Measurements from ENCODE around the gene KMT2C.
"Not testable (repeated sequence)": the region's sequence is repeated elsewhere in the genome, so short reads cannot be mapped to it uniquely, and the experiment has no call there.

KMT2C gene

GRCh38 chr7:152476551-152476950 is 40.7 kb upstream of the KMT2C start:
- TF ChIP-seq CTCF (IDR thresholded peaks at IDR 0.05; ENCODE audit: low read depth, low read length), result no peak

GRCh38 chr7:152471023-152471620 is 35.3 kb upstream of the KMT2C start:
- H3K27ac ChIP-seq; H3K4me3 ChIP-seq (ENCODE audit: low read depth, low read length); H3K27me3 ChIP-seq (ENCODE audit: insufficient read depth, low read depth, severe bottlenecking); H3K36me3 ChIP-seq; DNase-seq: not testable (repeated sequence)
- peaks cover 19% of the 10 kb centered on the region for H3K9me3 ChIP-seq (ENCODE audit: severe bottlenecking)

More at GRCh38 chr7:152476551-152476950, 40.7 kb upstream of the KMT2C start:
- no peaks in the 10 kb centered on the region for H3K27me3 ChIP-seq (ENCODE audit: insufficient read depth, low read depth, severe bottlenecking)
- H3K36me3 ChIP-seq, result no peaks in the 10 kb centered on the region
- H3K9me3 ChIP-seq (ENCODE audit: severe bottlenecking), result peaks cover 8% of the 10 kb centered on the region
- no peak overlapping the region for H3K4me3 ChIP-seq (ENCODE audit: low read depth, low read length)
- DNase-seq, result no peak
- no peak overlapping the region for H3K27ac ChIP-seq

- H3K36me3 ChIP-seq; H3K27ac ChIP-seq; DNase-seq; H3K27me3 ChIP-seq (ENCODE audit: insufficient read depth, low read depth, severe bottlenecking); H3K4me3 ChIP-seq (ENCODE audit: low read depth, low read length): not testable (repeated sequence)
- H3K9me3 ChIP-seq (ENCODE audit: severe bottlenecking), result peaks cover 19% of the 10 kb centered on the region
Observed at GRCh38 chr7:152470251-152471022, 34.6 kb upstream of the KMT2C start.

- DNase-seq; H3K27ac ChIP-seq; H3K4me3 ChIP-seq (ENCODE audit: low read depth, low read length); H3K27me3 ChIP-seq (ENCODE audit: insufficient read depth, low read depth, severe bottlenecking); H3K36me3 ChIP-seq: not testable (repeated sequence)
- peaks cover 19% of the 10 kb centered on the region for H3K9me3 ChIP-seq (ENCODE audit: severe bottlenecking)
Observed at GRCh38 chr7:152469576-152469975, 33.8 kb upstream of the KMT2C start.

GRCh38 chr7:152467225-152467624 is 31.4 kb upstream of the KMT2C start:
- peaks cover 16% of the 10 kb centered on the region for H3K9me3 ChIP-seq (ENCODE audit: severe bottlenecking)
- DNase-seq, result no peak
- H3K36me3 ChIP-seq, result peaks cover 6% of the 10 kb centered on the region
- no peak overlapping the region for H3K4me3 ChIP-seq (ENCODE audit: low read depth, low read length)
- no peak overlapping the region for H3K27ac ChIP-seq
- no peak for TF ChIP-seq CTCF (IDR thresholded peaks at IDR 0.05; ENCODE audit: low read depth, low read length)
- no peaks in the 10 kb centered on the region for H3K27me3 ChIP-seq (ENCODE audit: insufficient read depth, low read depth, severe bottlenecking)

GRCh38 chr7:152465119-152465387 is 29.2 kb upstream of the KMT2C start:
- peaks cover 6% of the 10 kb centered on the region for H3K36me3 ChIP-seq
- H3K9me3 ChIP-seq (ENCODE audit: severe bottlenecking), result no peaks in the 10 kb centered on the region
- H3K27me3 ChIP-seq (ENCODE audit: insufficient read depth, low read depth, severe bottlenecking), result no peaks in the 10 kb centered on the region
- DNase-seq, result no peak
- peak overlapping the region; percentile 81 for H3K4me3 ChIP-seq (ENCODE audit: low read depth, low read length)
- TF ChIP-seq CTCF (IDR thresholded peaks at IDR 0.05; ENCODE audit: low read depth, low read length), result no peak
- H3K27ac ChIP-seq, result peak overlapping the region; percentile 99

GRCh38 chr7:152464312-152465118 is 28.7 kb upstream of the KMT2C start:
- Histone ChIP-seq H3K27me3 (ENCODE audit: insufficient read depth, low read depth, severe bottlenecking) (no peaks in the 10 kb centered on the region), H3K4me3 (ENCODE audit: low read depth, low read length) (peak overlapping the region; percentile 81), H3K36me3 (peaks cover 6% of the 10 kb centered on the region), H3K9me3 (ENCODE audit: severe bottlenecking) (no peaks in the 10 kb centered on the region), H3K27ac (peak overlapping the region; percentile 99)
- TF ChIP-seq CTCF (IDR thresholded peaks at IDR 0.05; ENCODE audit: low read depth, low read length), result no peak
- peak; percentile 82 for DNase-seq
